HepG2 (cell line): ENCODE results near the gene TOR1B. TPM values are rescaled to one million over a fixed set of nuclear protein-coding genes. Genes with fewer than 3 reads are reported as not detected.

ENCODE experiments used
- CBFB ChIP-seq: sonication (generic); formaldehyde crosslinking; IDR thresholded peaks from 2 replicates; pipeline ENCODE4 v1.4.0; 2020; ENCODE audit warnings: missing genetic modification reagents
- DR1 ChIP-seq: sonication (generic); formaldehyde crosslinking; IDR thresholded peaks from 2 replicates; pipeline ENCODE4 v1.8.0; 2021; ENCODE audit warnings: mild to moderate bottlenecking, missing genetic modification reagents, inconsistent platforms
- GATAD1 ChIP-seq: IDR thresholded peaks from 2 replicates; pipeline ENCODE4 v1.6.1; 2016; ENCODE audit warnings: missing genetic modification reagents, missing compliant biosample characterization
- HNRNPLL ChIP-seq: fragments of 200-400 bp; formaldehyde crosslinking; IDR thresholded peaks from 2 replicates; pipeline ENCODE4 v1.6.1; 2017; ENCODE audit warnings: mild to moderate bottlenecking, low read depth, low read length; ENCODE audit not compliant: poor library complexity, severe bottlenecking
- KLF13 ChIP-seq: sonication (generic); formaldehyde crosslinking; IDR thresholded peaks from 2 replicates; pipeline ENCODE4 v1.4.0; 2020; ENCODE audit warnings: mild to moderate bottlenecking, missing genetic modification reagents
- KLF16 ChIP-seq, 2 experiments: sonication (generic) in 1 of 2; formaldehyde crosslinking in 1 of 2; IDR thresholded peaks; 2 replicates each; pipeline versions ENCODE4 v1.6.1 to v1.8.0; 2016 to 2023; ENCODE audit warnings: missing genetic modification reagents in 2 of 2, missing compliant biosample characterization in 1 of 2
- MBD4 ChIP-seq: IDR thresholded peaks from 2 replicates; pipeline ENCODE4 v1.6.1; 2012; ENCODE audit warnings: low read length, inconsistent platforms, borderline replicate concordance
- NRL ChIP-seq: sonication (generic); formaldehyde crosslinking; IDR thresholded peaks from 2 replicates; pipeline ENCODE4 v1.5.0; 2020; ENCODE audit warnings: missing genetic modification reagents, mild to moderate bottlenecking, moderate library complexity, borderline replicate concordance
- SAFB2 ChIP-seq: sonication (generic); formaldehyde crosslinking; IDR thresholded peaks from 2 replicates; pipeline ENCODE4 v1.5.1; 2020; ENCODE audit warnings: missing genetic modification reagents, low read depth, mild to moderate bottlenecking, borderline replicate concordance
- SALL2 ChIP-seq: sonication (generic); formaldehyde crosslinking; IDR thresholded peaks from 2 replicates; pipeline ENCODE4 v1.8.1; 2023; ENCODE audit warnings: mild to moderate bottlenecking, missing genetic modification reagents, inconsistent platforms
- SMARCC2 ChIP-seq: fragments of 450-650 bp; IDR thresholded peaks from 2 replicates; pipeline ENCODE4 v1.6.1; 2017; ENCODE audit warnings: antibody characterized with exemption, mild to moderate bottlenecking
- TBX2 ChIP-seq: sonication (generic); formaldehyde crosslinking; IDR thresholded peaks from 2 replicates; pipeline ENCODE4 v1.5.0; 2020; ENCODE audit warnings: missing genetic modification reagents, mild to moderate bottlenecking, borderline replicate concordance
- TOPORS ChIP-seq: sonication (generic); formaldehyde crosslinking; IDR thresholded peaks from 2 replicates; pipeline ENCODE4 v1.8.0; 2023; ENCODE audit warnings: mild to moderate bottlenecking, missing genetic modification reagents
- ZBTB7B ChIP-seq: sonication (generic); formaldehyde crosslinking; IDR thresholded peaks from 2 replicates; pipeline ENCODE4 v1.4.0; 2020; ENCODE audit warnings: missing genetic modification reagents
- ZNF251 ChIP-seq: sonication (generic); formaldehyde crosslinking; IDR thresholded peaks from 2 replicates; pipeline ENCODE4 v1.9.0; 2021; ENCODE audit warnings: mild to moderate bottlenecking, missing genetic modification reagents
- ZNF354B ChIP-seq: sonication (generic); formaldehyde crosslinking; IDR thresholded peaks from 2 replicates; pipeline ENCODE4 v1.8.0; 2022; ENCODE audit warnings: mild to moderate bottlenecking, missing genetic modification reagents
- ZNF543 ChIP-seq: sonication (generic); formaldehyde crosslinking; IDR thresholded peaks from 2 replicates; pipeline ENCODE4 v1.4.0; 2020; ENCODE audit warnings: mild to moderate bottlenecking, missing genetic modification reagents
- ZNF614 ChIP-seq: IDR thresholded peaks from 2 replicates; pipeline ENCODE4 v1.6.1; 2018; ENCODE audit warnings: missing biosample characterization, missing genetic modification reagents, inconsistent platforms, borderline replicate concordance
- polyA plus RNA-seq, 8 experiments: library from polyadenylated mRNA; depleted of rRNA in 3 of 8; stranded (reverse) in 7 of 8; unstranded in 1 of 8; fragments of >200 nt; fragmentation: Illumina TruSeq in 4 of 8; extraction: Trizol in 4 of 8; gene quantifications; 2 replicates each; pipeline versions ENCODE4 v1.2.1 to v1.2.3, GENCODE V29; 2011 to 2016; ENCODE audit warnings: low read depth in 4 of 8, missing spikeins in 1 of 8, mixed read lengths in 1 of 8; ENCODE audit not compliant: insufficient read depth in 1 of 8
- total RNA-seq, 5 experiments: library from RNA; depleted of rRNA; stranded (reverse); fragments of >200 nt; fragmentation: Illumina TruSeq; extraction: Trizol; gene quantifications; 2 replicates each; pipeline ENCODE4 v1.2.3, GENCODE V29; 2016; ENCODE audit warnings: low read depth in 1 of 5
- TF ChIP-seq, protein P1 (sequence below): sonication (generic); formaldehyde crosslinking; IDR thresholded peaks from 2 replicates; pipeline ENCODE4 v1.5.1; 2020; ENCODE audit warnings: mild to moderate bottlenecking, missing genetic modification reagents
- TF ChIP-seq, protein P2 (sequence below): IDR thresholded peaks from 2 replicates; pipeline ENCODE4 v1.6.1; 2016; ENCODE audit warnings: missing compliant biosample characterization, missing genetic modification reagents, borderline replicate concordance
- TF ChIP-seq, protein P3 (sequence below): sonication (generic); formaldehyde crosslinking; IDR thresholded peaks from 2 replicates; pipeline ENCODE4 v1.8.0; 2022; ENCODE audit warnings: mild to moderate bottlenecking, missing genetic modification reagents; ENCODE audit not compliant: insufficient replicate concordance
- TF ChIP-seq, protein P4 (sequence below): sonication (generic); formaldehyde crosslinking; IDR thresholded peaks from 2 replicates; pipeline ENCODE4 v1.4.0; 2020; ENCODE audit warnings: missing genetic modification reagents

The TOR1B gene
- total and polyA plus RNA-seq, 2 of the 13 experiments (the other 11 are each of a cell fraction or from before 2014, with no cell fraction given) = 18.1 to 21.3 TPM

DNA sequence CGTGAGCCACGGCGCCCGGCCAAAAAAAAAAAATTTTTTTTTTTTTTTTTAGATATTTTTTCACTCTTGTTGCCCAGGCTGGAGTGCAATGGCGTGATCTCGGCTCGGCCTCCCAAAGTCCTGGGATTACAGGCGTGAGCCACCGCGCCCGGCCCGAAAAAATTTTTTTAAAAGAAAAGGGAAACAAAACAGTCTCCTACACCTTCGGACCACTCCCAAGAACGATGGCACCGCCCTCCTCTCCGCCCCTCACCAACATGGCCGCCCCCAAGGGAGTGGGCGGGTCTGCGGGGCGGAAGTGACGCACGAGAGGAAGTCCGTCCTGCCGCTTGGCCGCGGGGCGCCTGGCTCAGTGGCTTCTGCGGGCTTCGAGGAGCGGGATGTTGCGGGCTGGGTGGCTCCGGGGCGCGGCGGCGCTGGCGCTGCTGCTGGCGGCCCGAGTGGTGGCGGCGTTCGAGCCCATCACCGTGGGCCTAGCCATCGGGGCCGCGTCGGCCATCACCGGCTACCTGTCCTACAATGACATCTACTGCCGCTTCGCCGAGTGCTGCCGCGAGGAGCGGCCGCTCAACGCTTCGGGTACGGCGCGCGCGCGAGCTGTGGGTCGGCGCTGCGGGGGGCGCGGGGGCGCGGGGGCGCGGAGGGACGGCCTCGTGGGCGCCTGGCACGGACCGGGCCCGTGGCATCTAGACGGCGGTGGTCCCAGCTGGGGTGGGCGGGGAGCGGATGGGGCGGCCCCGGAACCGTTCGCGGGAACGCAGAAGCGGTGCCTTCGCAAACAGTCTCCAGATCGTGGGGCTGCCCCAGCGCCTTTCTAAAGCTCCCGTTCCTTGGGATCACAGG is at the start of gene TOR1B (continued):
- TF ChIP-seq, protein P1, sequence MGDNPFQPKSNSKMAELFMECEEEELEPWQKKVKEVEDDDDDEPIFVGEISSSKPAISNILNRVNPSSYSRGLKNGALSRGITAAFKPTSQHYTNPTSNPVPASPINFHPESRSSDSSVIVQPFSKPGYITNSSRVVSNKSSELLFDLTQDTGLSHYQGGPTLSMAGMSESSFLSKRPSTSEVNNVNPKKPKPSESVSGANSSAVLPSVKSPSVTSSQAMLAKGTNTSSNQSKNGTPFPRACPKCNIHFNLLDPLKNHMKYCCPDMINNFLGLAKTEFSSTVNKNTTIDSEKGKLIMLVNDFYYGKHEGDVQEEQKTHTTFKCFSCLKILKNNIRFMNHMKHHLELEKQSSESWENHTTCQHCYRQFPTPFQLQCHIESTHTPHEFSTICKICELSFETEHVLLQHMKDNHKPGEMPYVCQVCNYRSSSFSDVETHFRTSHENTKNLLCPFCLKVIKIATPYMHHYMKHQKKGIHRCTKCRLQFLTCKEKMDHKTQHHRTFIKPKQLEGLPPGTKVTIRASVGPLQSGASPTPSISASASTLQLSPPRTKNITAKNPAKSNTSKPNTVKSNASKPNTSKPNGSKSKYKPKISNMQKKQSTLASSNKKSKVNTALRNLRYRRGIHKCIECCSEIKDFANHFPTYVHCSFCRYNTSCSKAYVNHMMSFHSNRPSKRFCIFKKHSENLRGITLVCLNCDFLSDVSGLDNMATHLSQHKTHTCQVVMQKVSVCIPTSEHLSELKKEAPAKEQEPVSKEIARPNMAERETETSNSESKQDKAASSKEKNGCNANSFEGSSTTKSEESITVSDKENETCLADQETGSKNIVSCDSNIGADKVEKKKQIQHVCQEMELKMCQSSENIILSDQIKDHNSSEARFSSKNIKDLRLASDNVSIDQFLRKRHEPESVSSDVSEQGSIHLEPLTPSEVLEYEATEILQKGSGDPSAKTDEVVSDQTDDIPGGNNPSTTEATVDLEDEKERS (CRISPR knock-in tag) = no peak
- TF ChIP-seq, protein P2, sequence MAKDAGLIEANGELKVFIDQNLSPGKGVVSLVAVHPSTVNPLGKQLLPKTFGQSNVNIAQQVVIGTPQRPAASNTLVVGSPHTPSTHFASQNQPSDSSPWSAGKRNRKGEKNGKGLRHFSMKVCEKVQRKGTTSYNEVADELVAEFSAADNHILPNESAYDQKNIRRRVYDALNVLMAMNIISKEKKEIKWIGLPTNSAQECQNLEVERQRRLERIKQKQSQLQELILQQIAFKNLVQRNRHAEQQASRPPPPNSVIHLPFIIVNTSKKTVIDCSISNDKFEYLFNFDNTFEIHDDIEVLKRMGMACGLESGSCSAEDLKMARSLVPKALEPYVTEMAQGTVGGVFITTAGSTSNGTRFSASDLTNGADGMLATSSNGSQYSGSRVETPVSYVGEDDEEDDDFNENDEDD = peak; percentile 56; the same call in 1 of the 2 replicates
- TF ChIP-seq, protein P3, sequence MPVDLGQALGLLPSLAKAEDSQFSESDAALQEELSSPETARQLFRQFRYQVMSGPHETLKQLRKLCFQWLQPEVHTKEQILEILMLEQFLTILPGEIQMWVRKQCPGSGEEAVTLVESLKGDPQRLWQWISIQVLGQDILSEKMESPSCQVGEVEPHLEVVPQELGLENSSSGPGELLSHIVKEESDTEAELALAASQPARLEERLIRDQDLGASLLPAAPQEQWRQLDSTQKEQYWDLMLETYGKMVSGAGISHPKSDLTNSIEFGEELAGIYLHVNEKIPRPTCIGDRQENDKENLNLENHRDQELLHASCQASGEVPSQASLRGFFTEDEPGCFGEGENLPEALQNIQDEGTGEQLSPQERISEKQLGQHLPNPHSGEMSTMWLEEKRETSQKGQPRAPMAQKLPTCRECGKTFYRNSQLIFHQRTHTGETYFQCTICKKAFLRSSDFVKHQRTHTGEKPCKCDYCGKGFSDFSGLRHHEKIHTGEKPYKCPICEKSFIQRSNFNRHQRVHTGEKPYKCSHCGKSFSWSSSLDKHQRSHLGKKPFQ (CRISPR knock-in tag) = peak; percentile 33
- TF ChIP-seq ZNF543 (CRISPR knock-in tag) (peak; percentile 70; the same call in 1 of the 2 replicates), HNRNPLL (peak; percentile 38), ZNF614 (CRISPR knock-in tag) (peak; percentile 60; the same call in 1 of the 2 replicates), CBFB (CRISPR knock-in tag) (0 out of 2 replicates have a peak, but pooled peaks have one; percentile 22), TOPORS (CRISPR knock-in tag) (no peak), ZBTB7B (0 out of 2 replicates have a peak, but pooled peaks have one; percentile 29), KLF16 (CRISPR knock-in tag; IDR thresholded peaks at IDR 0.05) (peak in 1 of 2 experiments; percentile 81; a peak in 2 of 4 replicates), MBD4 (no peak), DR1 (peak; percentile 40; the same call in 1 of the 2 replicates), GATAD1 (CRISPR knock-in tag) (peak; percentile 85), SMARCC2 (no peak), ZNF354B (CRISPR knock-in tag) (no peak), NRL (CRISPR knock-in tag) (peak; percentile 65; the same call in 1 of the 2 replicates), TBX2 (peak; percentile 64; the same call in 1 of the 2 replicates), SAFB2 (CRISPR knock-in tag) (no peak; the same call in 1 of the 2 replicates), SALL2 (peak; percentile 27; the same call in 1 of the 2 replicates), ZNF251 (CRISPR knock-in tag) (no peak), KLF13 (CRISPR knock-in tag) (no peak)
- TF ChIP-seq, protein P4, sequence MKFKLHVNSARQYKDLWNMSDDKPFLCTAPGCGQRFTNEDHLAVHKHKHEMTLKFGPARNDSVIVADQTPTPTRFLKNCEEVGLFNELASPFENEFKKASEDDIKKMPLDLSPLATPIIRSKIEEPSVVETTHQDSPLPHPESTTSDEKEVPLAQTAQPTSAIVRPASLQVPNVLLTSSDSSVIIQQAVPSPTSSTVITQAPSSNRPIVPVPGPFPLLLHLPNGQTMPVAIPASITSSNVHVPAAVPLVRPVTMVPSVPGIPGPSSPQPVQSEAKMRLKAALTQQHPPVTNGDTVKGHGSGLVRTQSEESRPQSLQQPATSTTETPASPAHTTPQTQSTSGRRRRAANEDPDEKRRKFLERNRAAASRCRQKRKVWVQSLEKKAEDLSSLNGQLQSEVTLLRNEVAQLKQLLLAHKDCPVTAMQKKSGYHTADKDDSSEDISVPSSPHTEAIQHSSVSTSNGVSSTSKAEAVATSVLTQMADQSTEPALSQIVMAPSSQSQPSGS (CRISPR knock-in tag) = peak; percentile 53; the same call in 1 of the 2 replicates
